ENCODE measurements around the gene PLEKHG2.
"Not testable (repeated sequence)": the region's sequence is repeated elsewhere in the genome, so short reads cannot be mapped to it uniquely, and the experiment has no call there.

The PLEKHG2 gene

GRCh38 chr19:39412100-39412866 is at the start of gene PLEKHG2:
TSS of gene PLEKHG2 (plus strand) at chr19:39412669. CDS start at chr19:39414087, 1,418 bp downstream.
- peak; percentile 99 for DNase-seq (ENCODE audit: low read depth)

GRCh38 chr19:39362682-39363657 is 49.5 kb upstream of the PLEKHG2 start:
- no peak for DNase-seq (ENCODE audit: low read depth)

GRCh38 chr19:39363901-39364457 is 48.5 kb upstream of the PLEKHG2 start:
- no peak for DNase-seq (ENCODE audit: low read depth)

- no peak for DNase-seq (ENCODE audit: low read depth)
Measured at GRCh38 chr19:39365531-39365930, 46.9 kb upstream of the PLEKHG2 start.

- DNase-seq (ENCODE audit: low read depth), result no peak
Measured at GRCh38 chr19:39369200-39369599, 43.3 kb upstream of the PLEKHG2 start.

GRCh38 chr19:39370735-39371134 is 41.7 kb upstream of the PLEKHG2 start:
- no peak for DNase-seq (ENCODE audit: low read depth)

- no peak for DNase-seq (ENCODE audit: low read depth)
Measured at GRCh38 chr19:39372047-39372802, 40.2 kb upstream of the PLEKHG2 start.

GRCh38 chr19:39372941-39373340 is 39.5 kb upstream of the PLEKHG2 start:
- no peak for DNase-seq (ENCODE audit: low read depth)

- DNase-seq (ENCODE audit: low read depth), result no peak
Measured at GRCh38 chr19:39375929-39376328, 36.5 kb upstream of the PLEKHG2 start.

- DNase-seq (ENCODE audit: low read depth), result no peak
Measured at GRCh38 chr19:39377373-39378362, 34.8 kb upstream of the PLEKHG2 start.

- DNase-seq (ENCODE audit: low read depth), result not testable (repeated sequence)
Measured at GRCh38 chr19:39379366-39379765, 33.1 kb upstream of the PLEKHG2 start.

GRCh38 chr19:39379865-39380396 is 32.5 kb upstream of the PLEKHG2 start:
- no peak for DNase-seq (ENCODE audit: low read depth)

- no peak for DNase-seq (ENCODE audit: low read depth)
Measured at GRCh38 chr19:39380521-39381502, 31.7 kb upstream of the PLEKHG2 start.

- DNase-seq (ENCODE audit: low read depth), result no peak
Measured at GRCh38 chr19:39381910-39382611, 30.4 kb upstream of the PLEKHG2 start.

GRCh38 chr19:39382991-39383828 is 29.3 kb upstream of the PLEKHG2 start:
- no peak for DNase-seq (ENCODE audit: low read depth)

GRCh38 chr19:39384839-39385568 is 27.5 kb upstream of the PLEKHG2 start:
- no peak for DNase-seq (ENCODE audit: low read depth)
